Femur (tissue), 1 donor: Measurements from ENCODE around the gene MGAT1.
"Not testable (repeated sequence)": the region's sequence is repeated elsewhere in the genome, so short reads cannot be mapped to it uniquely, and the experiment has no call there.

Experiments
- DNase-seq: peaks from one replicate; pipeline ENCODE4 v3.0.0-alpha.2; 2017

Gene MGAT1

DNA sequence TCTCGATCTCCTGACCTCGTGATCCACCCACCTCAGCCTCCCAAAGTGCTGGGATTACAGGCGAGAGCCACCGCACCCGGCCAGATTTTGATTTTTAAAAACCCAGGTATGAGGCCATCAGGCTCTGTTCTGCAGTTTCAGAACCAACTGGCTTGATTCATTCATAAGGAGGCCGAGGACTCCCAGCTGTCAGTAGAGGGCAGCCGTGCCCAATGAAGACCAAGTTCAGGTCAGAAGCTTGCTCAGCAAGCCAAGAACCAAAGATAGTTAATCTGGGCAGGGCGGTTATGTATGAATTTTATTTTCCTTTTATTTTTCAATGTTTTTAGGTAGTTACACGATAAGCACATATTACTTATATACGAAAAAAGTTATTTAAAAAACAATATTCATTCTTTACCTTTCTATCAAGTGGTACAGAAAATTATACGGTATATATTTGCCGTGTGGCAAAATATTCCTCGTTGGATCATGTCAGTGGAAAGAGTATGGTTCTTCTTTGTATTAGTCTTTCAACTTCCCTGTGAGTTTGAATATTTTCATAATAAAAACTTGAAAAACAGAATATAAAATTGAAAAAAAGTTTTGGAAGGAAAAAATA is 18.0 kb downstream of the MGAT1 start:
- DNase-seq: peak; percentile 89

DNA sequence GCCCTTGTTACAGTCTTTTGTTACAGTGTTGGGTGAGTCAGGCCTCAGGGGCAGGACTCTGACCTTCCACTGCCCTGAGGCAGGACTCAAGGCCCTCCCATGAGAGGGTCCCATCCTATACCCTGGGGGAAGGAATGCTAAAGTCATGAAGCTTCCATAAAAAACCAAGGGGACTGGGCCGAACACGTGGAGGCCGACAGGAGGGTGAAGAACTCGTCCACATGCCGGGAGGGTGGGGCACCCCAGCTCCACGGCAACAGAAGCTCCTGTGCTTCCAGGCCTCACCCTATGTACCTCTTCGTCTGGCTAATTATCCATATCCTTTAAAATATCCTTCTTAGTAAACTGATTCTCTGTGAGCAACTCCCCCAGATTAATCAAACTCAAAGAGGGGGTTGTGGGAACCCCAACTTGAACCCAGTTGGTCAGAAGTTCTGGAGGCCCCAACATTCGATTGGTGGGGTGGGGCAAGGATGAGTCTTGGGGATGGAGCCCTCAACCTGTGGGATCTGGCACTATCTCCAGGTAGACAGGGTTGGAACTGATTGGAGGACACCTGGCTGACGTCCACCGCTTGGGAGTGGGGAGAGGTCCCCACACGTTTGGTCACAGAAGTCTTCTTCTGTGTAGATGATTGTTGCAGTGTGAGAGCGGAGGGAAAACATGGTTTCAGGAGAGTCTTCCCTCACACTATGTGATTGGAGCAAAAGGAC is 19.1 kb downstream of the MGAT1 start:
- no peak for DNase-seq

DNA sequence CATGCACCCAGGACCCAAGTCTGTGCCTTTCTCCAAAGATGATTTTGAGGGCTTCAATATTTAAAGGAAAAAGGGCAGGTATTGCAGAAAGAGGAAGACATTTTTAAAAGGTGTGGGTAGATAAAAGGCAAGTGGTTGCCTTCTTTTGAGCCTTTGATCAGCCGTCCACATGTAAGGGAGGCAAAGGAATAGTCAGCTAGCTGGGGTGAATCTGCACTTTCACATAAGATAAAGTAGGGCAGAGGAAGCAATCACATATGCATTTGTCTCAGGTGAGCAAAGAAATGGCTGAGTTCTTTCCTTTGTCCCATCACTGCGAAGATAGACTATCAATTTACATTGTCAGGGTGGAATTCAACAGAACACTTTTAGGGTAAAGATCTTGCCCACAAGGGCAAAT is 19.9 kb downstream of the MGAT1 start:
- DNase-seq: no peak

DNA sequence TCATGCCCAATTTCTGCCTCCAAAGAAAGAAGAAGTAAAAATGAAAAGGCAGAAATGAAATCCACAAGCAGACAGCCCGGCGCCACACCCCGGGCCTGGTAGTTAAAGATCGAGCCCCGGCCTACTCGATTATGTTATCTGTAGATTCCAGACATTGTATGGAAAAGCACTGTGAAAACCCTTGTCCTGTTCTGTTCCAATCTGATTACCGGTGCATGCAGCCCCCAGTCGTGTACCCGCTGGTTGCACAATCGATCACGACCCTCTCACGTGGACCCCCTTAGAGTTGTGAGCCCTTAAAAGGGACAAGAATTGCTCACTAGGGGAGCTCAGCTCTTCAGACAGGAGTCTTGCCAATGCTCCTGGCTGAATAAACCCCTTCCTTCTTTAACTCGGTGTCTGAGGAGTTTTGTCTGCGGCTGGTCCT is 20.7 kb downstream of the MGAT1 start:
- DNase-seq: not testable (repeated sequence)

DNA sequence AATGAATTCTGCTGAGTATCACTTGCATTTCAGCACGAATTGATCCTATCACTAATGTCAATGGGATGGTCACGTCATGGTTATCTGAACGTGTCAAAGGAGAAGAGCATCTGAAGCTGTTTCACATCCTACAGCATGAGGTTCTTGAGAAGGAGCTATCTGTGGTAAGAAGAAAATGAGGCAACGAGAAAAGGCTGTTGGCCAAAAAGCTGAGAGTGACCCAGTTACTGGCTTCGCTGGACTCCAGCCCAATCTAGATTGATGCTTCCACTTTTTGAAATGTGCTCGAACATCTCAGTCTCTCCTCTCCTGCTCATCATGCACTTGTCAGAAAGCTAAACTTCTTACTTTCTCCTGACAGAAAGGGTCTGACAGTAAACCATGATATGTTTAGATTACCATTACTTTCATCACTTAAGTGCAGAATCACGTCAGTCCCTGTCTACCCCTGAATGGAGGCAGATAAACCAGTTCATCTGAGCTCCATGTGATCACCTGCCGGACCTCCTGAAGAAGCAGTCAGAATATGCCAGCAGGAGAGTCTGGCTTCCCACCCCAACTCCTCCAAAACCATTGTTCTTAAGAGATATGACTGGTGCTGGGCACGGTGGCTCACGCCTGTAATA is 22.5 kb downstream of the MGAT1 start:
- DNase-seq: no peak

DNA sequence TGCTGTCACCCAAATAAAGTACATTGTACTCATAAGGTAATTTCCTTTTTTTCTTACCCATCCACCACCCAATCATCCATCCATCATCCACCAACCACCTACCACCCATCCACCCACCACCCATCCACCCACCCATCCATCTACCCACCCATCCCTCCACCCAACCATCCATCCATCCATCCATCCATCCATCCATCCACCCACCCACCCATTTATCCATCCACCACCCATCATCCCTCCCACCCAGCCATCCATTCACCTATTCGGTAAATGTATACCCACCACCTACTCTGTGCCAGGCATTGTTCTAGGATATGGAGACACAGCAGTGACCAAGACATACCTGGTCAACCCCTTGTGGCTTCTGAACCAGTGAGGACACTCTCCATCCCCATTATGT is 25.1 kb downstream of the MGAT1 start:
- DNase-seq: no peak

DNA sequence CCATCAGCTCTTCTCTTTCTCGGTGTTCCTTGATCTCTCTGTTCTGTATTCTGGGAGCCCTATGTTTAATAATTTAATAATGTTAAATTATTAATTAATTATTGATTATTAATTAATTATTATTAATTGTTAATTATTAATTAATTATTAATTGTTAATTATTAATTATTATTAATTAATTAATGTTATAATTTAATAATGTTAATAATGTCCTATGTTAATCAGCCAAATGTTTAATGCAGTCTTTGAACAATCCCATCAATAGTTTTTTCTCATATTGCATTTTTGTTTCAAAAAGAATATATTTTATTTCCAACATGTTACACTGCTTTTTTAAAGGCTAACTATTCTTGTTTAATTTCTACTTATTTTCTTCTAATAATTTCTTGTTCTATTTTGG is 26.2 kb downstream of the MGAT1 start:
- no peak for DNase-seq

DNA sequence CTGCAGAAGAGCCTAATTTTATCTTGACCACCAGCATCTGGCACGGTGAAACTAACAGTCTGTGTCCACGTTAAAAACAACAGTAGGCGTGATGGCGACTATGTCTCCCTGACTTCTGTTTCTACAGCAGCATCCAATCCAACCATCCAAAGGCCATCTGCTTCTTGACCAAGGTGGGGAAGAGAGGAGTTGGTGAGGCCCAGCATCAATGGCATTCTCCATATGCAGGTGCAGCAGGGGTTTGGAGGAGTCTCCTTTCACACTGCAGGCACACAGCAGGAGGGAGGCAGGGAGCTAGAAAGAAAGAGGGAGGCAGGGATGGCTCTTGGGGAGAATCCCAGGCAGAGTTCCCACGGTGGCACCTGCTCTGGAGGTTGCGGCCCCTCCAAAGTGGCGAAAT is 27.0 kb downstream of the MGAT1 start:
- DNase-seq: no peak

DNA sequence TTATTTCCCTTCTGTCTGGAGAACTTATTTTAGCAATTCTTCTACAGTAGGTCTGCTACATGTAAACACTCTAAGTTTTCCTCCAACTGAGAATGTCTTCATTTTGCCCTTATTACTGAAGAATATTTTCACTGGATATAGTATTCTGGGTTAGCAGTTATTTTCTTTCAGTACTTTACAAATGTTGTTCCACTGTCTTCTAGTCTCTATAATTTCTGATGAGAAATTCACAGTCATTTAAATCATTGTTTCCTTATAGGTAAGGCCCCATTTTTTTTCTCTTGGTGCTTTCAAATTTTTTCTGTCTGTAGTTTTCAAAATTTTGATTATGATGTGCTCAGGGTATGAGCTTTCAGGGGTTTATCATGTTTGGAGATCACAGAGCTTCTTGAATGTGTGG is 30.8 kb downstream of the MGAT1 start:
- DNase-seq: no peak

DNA sequence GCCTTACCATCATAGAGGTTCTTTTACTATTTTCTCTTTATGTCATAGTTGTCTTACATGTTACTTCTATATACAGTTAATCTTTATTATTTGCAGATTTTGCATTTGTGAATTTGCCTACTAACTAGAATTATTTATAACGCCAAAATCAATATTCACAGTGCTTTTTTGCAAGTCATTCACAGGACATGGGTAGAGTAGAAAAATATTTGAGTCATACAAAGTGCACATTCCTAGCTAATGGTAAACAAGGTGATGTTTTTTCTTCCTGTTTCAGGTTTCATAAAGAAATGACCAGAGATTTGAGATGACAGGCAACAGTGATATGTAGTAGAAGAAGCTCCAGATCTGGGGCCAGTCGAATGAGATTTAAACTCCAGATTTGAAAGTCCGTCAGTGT is 32.8 kb downstream of the MGAT1 start:
- DNase-seq: no peak

DNA sequence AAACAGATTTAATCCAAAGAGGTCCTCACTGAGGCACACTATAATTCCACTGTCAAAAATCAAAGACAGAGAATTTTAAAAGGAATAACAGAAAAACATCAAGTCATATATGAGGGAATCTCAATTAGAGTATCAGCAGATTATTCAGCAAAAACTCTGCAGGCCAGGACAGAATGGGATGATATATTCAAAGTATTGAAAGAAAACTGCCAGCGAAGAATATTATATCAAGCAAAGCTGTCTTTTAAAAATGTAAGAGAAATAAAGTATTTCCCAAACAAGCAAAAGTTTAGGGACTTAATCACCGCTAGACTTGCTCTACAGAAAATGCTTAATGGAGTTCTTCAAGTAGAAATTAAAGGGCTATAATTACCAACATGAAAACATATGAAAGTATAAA is 47.0 kb downstream of the MGAT1 start:
- no peak for DNase-seq

DNA sequence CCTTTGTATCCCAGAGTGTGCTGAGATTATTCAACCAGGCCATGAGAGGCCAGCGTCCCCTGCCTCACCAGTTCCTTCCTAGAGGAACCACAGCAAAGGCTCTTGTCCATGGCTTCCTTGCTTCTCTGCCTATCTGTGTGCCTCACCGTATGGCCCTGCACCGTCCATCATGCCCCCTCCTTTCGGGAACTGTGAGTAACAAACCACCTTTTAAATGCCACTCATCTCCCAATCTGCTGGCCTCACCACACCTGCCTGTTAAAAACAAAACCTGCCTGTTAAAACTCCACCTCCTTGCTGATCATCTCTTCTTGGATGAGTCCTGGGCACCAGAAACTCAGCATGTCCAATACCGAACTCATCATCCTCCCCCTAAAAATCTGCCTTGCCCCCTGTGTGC is 58.4 kb downstream of the MGAT1 start:
- no peak for DNase-seq

DNA sequence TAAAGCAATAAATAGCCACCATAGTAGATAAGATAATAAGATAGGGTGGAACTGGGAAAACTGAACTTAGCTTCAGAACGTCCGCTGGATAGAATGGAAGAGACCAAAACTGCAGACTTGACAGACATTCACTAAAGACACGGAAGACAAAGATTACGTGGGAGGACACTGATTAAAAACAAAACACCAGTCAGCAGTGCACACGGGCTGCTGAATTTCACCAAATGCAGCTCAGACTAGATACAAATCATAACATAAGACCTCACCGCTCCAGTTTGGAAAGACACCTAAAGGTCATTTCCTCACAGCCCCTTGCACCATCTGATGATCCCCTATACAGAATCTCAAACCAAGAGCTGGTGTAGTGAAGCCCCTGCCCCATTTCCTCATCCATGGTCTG is 59.9 kb downstream of the MGAT1 start:
- DNase-seq: no peak

DNA sequence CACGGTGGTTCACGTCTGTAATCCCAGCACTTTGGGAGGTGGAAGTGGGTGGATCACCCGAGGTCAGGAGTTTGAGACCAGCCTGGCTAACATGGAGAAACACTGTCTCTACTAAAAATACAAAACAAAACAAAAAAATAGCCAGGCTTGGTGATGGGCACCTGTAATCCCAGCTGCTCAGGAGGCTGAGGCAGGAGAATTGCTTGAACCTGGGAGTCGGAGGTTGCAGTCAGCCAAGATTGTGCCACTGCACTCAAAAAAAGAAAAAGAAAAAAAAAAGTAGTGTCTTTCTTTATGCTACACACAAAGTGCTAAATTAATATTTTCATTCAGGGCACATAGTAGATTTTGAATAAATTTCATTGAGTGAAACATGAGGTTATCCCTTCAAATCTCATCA is 61.7 kb downstream of the MGAT1 start:
- not testable (repeated sequence) for DNase-seq

DNA sequence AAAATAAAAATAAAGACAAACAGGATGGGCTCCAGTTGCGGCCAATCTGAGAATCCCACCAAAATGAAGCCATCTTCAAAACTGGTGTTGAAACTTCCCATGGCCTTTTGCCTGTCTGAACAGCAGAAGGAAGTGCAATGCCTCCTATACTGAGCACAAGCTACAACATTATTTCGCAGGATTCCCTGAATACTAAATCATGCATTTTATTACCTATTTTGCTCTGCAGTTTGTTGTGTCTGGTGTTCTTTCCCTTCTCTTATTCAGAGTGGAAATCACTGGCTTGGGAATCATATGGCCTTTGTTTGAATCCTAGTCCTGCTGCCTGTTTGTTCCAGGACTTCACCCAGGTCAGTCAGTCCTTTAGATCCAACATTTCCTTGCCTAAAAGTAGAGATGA is 62.6 kb downstream of the MGAT1 start, which contains the start of gene OR2Y1:
Gene OR2Y1, minus strand, starts transcription at position 101 of the 400 bp plus-strand sequence. Its CDS starts 0 bp downstream, at position 101.
- DNase-seq: no peak

DNA sequence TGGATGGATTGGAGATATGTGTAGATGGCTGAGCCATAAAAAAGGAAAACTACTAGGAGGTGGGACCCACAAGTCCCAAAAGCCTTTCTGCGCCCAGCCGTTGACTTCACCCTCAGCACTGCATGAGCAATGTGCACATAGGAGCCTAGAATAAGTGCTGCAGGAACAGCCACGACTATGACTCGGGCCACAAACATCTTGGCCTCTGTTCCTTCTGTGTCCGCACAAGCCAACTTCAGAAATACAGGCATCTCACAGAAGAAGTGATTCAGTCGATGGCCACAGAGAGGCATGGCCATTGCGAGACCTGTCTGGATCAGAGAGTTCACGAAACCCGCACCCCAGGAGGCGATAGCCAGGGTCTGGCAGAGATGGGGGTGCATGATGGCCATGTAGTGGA is 63.3 kb downstream of the MGAT1 start:
- no peak for DNase-seq

DNA sequence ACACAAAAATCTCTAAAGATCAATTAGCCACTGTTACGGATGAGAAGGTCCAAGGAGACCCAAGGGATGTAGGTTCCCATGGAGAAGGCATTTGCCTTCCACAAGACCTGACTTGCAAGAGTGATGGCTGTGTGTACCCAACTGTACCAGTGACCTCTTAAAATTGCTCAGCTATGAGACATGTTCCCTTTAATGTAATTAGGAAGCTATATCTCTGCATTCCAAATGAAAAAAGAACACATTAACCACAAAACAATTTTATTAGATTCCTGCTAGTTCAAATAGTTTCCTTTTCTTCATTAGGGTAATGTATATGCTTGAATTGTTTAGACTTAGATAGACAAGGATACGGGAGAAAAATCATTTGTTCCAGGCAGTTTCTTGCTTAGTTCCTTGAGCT is 66.1 kb downstream of the MGAT1 start:
- DNase-seq: no peak
